ENCODE measurements around the gene PLA2G4B. TPM values are rescaled to one million over a fixed set of nuclear protein-coding genes. Genes with fewer than 3 reads are reported as not detected.

Gene PLA2G4B
- total RNA-seq, 1 donor from 2014 or later: 6.9 TPM

GRCh38 chr15:41804361-41804760, 34.3 kb upstream of the PLA2G4B start:
- no peak for TF ChIP-seq CTCF (IDR thresholded peaks at IDR 0.05)
- H3K27ac Mint-ChIP-seq (ENCODE audit: unreplicated experiment): peak overlapping the region; percentile 98
- H3K4me1 Mint-ChIP-seq (ENCODE audit: unreplicated experiment): peaks cover 27% of the 10 kb centered on the region
- H3K36me3 Mint-ChIP-seq (ENCODE audit: unreplicated experiment): peaks cover 7% of the 10 kb centered on the region
- no peak for DNase-seq (ENCODE audit: extremely low spot score, unreplicated experiment)
- no peak overlapping the region for H3K4me3 Mint-ChIP-seq (ENCODE audit: unreplicated experiment)
- no peaks in the 10 kb centered on the region for H3K27me3 Mint-ChIP-seq (ENCODE audit: unreplicated experiment)
- no peaks in the 10 kb centered on the region for H3K9me3 Mint-ChIP-seq (ENCODE audit: unreplicated experiment)

- TF ChIP-seq CTCF (IDR thresholded peaks at IDR 0.05): no peak
- peak overlapping the region; percentile 98 for H3K27ac Mint-ChIP-seq (ENCODE audit: unreplicated experiment)
Measured at GRCh38 chr15:41804916-41805666, 33.6 kb upstream of the PLA2G4B start.

GRCh38 chr15:41805711-41806110, 32.9 kb upstream of the PLA2G4B start:
- no peak for TF ChIP-seq CTCF (IDR thresholded peaks at IDR 0.05)
- no peaks in the 10 kb centered on the region for H3K27me3 Mint-ChIP-seq (ENCODE audit: unreplicated experiment)
- H3K4me3 Mint-ChIP-seq (ENCODE audit: unreplicated experiment): no peak overlapping the region
- H3K27ac Mint-ChIP-seq (ENCODE audit: unreplicated experiment): peak overlapping the region; percentile 98
- H3K4me1 Mint-ChIP-seq (ENCODE audit: unreplicated experiment): peaks cover 27% of the 10 kb centered on the region
- no peaks in the 10 kb centered on the region for H3K36me3 Mint-ChIP-seq (ENCODE audit: unreplicated experiment)
- H3K9me3 Mint-ChIP-seq (ENCODE audit: unreplicated experiment): no peaks in the 10 kb centered on the region
- DNase-seq (ENCODE audit: extremely low spot score, unreplicated experiment): no peak

More at GRCh38 chr15:41804916-41805666, 33.6 kb upstream of the PLA2G4B start:
- no peak overlapping the region for H3K4me3 Mint-ChIP-seq (ENCODE audit: unreplicated experiment)
- H3K36me3 Mint-ChIP-seq (ENCODE audit: unreplicated experiment): peaks cover 5% of the 10 kb centered on the region
- peaks cover 27% of the 10 kb centered on the region for H3K4me1 Mint-ChIP-seq (ENCODE audit: unreplicated experiment)
- no peaks in the 10 kb centered on the region for H3K9me3 Mint-ChIP-seq (ENCODE audit: unreplicated experiment)
- H3K27me3 Mint-ChIP-seq (ENCODE audit: unreplicated experiment): no peaks in the 10 kb centered on the region
- DNase-seq (ENCODE audit: extremely low spot score, unreplicated experiment): no peak

GRCh38 chr15:41806291-41807181, 32.1 kb upstream of the PLA2G4B start:
- Mint-ChIP-seq H3K27ac (ENCODE audit: unreplicated experiment) (peak overlapping the region; percentile 23), H3K9me3 (ENCODE audit: unreplicated experiment) (no peaks in the 10 kb centered on the region), H3K36me3 (ENCODE audit: unreplicated experiment) (no peaks in the 10 kb centered on the region), H3K27me3 (ENCODE audit: unreplicated experiment) (no peaks in the 10 kb centered on the region), H3K4me3 (ENCODE audit: unreplicated experiment) (no peak overlapping the region), H3K4me1 (ENCODE audit: unreplicated experiment) (peaks cover 27% of the 10 kb centered on the region)
- DNase-seq (ENCODE audit: extremely low spot score, unreplicated experiment): no peak
- no peak for TF ChIP-seq CTCF (IDR thresholded peaks at IDR 0.05)

- no peak for TF ChIP-seq CTCF (IDR thresholded peaks at IDR 0.05)
- Mint-ChIP-seq H3K27me3 (ENCODE audit: unreplicated experiment) (no peaks in the 10 kb centered on the region), H3K9me3 (ENCODE audit: unreplicated experiment) (no peaks in the 10 kb centered on the region), H3K4me3 (ENCODE audit: unreplicated experiment) (no peak overlapping the region), H3K4me1 (ENCODE audit: unreplicated experiment) (peaks cover 25% of the 10 kb centered on the region), H3K27ac (ENCODE audit: unreplicated experiment) (no peak overlapping the region), H3K36me3 (ENCODE audit: unreplicated experiment) (peaks cover 5% of the 10 kb centered on the region)
- no peak for DNase-seq (ENCODE audit: extremely low spot score, unreplicated experiment)
Measured at GRCh38 chr15:41809121-41809520, 29.5 kb upstream of the PLA2G4B start.
